ENCODE measurements around the gene LAMA3. TPM values are rescaled to one million over a fixed set of nuclear protein-coding genes. Genes with fewer than 3 reads are reported as not detected.

Gene LAMA3
- total and polyA plus RNA-seq, 2 of the 13 experiments (the other 11 are each of a cell fraction or from before 2014, with no cell fraction given) = 0.45 to 2.2 TPM

DNA sequence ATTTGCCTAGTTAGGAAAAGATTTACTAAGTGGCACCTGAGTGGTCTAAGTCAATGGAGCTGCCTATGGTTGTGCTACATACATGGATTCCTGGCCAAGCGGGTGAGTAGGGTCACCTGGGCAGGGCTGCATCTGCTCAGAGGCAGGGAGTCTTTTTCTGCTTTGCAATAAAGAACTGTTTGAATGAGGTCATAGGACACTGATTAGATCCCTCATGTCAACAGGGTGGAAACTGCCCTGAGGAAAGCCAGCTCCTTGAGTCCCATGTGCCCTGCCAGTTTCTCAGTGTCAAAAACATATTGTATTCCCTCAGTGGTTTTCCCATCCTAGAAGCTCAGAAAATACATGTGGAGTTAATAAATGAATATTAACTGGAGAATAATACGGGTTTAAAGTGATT lies 4.6 kb downstream of the LAMA3 start:
- Histone ChIP-seq H3K4me2 (ENCODE audit: low read depth, low read length) (no peak overlapping the region), H3K4me1 (ENCODE audit: insufficient read depth, low read length) (peaks cover 17% of the 10 kb centered on the region), H3K36me3 (replicated peaks in 1 of 2; ENCODE audit: control insufficient read depth in 1 of 2, insufficient read depth in 2 of 2, low read length in 2 of 2) (no peaks in the 10 kb centered on the region), H4K20me1 (ENCODE audit: insufficient read depth, low read length) (no peaks in the 10 kb centered on the region), H2AFZ (ENCODE audit: low read length) (no peak overlapping the region), H3K4me3 (replicated peaks in 1 of 3; ENCODE audit: insufficient read depth in 1 of 3, low read depth in 2 of 3, low read length in 3 of 3) (no peak overlapping the region), H3K9ac (ENCODE audit: insufficient read depth, low read depth, low read length) (no peak overlapping the region), H3K79me2 (ENCODE audit: insufficient read depth, low read length) (no peaks in the 10 kb centered on the region), H3K9me3 (ENCODE audit: low read length) (no peaks in the 10 kb centered on the region), H3K27me3 (ENCODE audit: control insufficient read depth in 1 of 2, insufficient read depth in 2 of 2, low read length in 2 of 2) (peaks cover 5 to 16% of the 10 kb centered on the region in 2 experiments; a peak in 4 of 5 replicates), H3K27ac (ENCODE audit: extremely low read length, insufficient read depth, low read length) (no peak overlapping the region)
- ATAC-seq = no peak
- no TSS peak for BruUV-seq (replicated peaks)
- no peak for DNase-seq (ENCODE audit: low spot score)
- WGBS (ENCODE audit: low lambda C conversion rate) = 45% methylated on average over 2 of the region's 2 CpGs
- CTCF ChIA-PET (ENCODE audit: low intra/inter-chr PET ratio, low total read pairs) = no interaction called here
- FAIRE-seq = no peak
- intact Hi-C loops (cut with micrococcal nuclease; ENCODE audit: unreplicated experiment) (no loop called here), in situ Hi-C loops (cut with HindIII; ENCODE audit: extremely low pct_ligation_motif_present, low pct_unique_long_range_greater_than_20kb) (no loop called here)
- TF ChIP-seq ZNF253 (CRISPR knock-in tag; IDR thresholded peaks at IDR 0.05; ENCODE audit: borderline replicate concordance) (no peak), DMAP1 (CRISPR knock-in tag; IDR thresholded peaks at IDR 0.05) (no peak), MTF2 (CRISPR knock-in tag; IDR thresholded peaks at IDR 0.05; ENCODE audit: borderline replicate concordance) (no peak), PHF5A (CRISPR knock-in tag; IDR thresholded peaks at IDR 0.05; ENCODE audit: low read depth, unreplicated experiment) (no peak)
- POLR2A ChIA-PET = no interaction called here

DNA sequence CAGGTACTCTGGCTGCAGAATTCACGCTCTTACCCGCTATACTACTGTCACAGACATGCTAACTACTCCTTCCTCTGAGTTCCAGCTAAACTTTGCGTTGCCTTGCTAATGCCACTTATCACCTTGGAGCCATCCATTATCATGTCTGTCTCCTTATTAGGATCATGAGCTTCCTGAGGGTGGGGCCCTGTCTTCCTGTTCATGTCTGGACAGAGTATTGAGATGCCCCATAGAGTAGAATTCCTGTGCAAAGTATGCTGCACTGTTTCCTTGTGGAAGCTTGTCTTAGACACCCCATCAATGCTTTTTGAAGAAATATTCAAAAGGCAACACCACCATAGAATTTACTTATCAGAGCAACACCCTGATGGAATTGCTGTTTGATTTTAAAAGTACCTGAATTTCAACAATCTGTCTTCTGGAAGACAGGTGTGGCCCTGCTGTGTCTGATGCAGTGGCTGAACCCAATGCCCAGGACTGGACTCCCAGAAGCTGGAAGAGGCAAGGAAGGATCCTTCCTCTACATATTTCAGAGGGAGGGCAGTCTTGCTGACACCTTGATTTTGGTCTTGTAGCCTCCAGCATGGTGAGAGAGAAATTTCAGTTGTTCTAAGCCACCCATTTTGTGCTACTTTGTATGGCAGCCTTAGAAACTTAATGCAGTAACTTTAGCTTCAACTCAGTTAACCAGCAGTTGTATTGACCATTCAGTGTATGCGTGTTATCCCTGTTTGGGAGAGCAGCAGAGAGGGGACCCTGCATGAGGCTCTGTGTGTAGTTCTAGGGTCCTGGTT lies 5.6 kb downstream of the LAMA3 start:
- in situ Hi-C loops (cut with HindIII; ENCODE audit: extremely low pct_ligation_motif_present, low pct_unique_long_range_greater_than_20kb) (no loop called here), intact Hi-C loops (cut with micrococcal nuclease; ENCODE audit: unreplicated experiment) (no loop called here)
- Histone ChIP-seq H2AFZ (ENCODE audit: low read length) (no peak overlapping the region), H3K27me3 (ENCODE audit: control insufficient read depth in 1 of 2, insufficient read depth in 2 of 2, low read length in 2 of 2) (peaks cover 0 to 6% of the 10 kb centered on the region in 2 experiments; a peak in 2 of 5 replicates), H4K20me1 (ENCODE audit: insufficient read depth, low read length) (no peaks in the 10 kb centered on the region), H3K9me3 (ENCODE audit: low read length) (no peaks in the 10 kb centered on the region), H3K4me3 (replicated peaks in 1 of 3; ENCODE audit: insufficient read depth in 1 of 3, low read depth in 2 of 3, low read length in 3 of 3) (no peak overlapping the region), H3K36me3 (replicated peaks in 1 of 2; ENCODE audit: control insufficient read depth in 1 of 2, insufficient read depth in 2 of 2, low read length in 2 of 2) (no peaks in the 10 kb centered on the region), H3K79me2 (ENCODE audit: insufficient read depth, low read length) (no peaks in the 10 kb centered on the region), H3K27ac (ENCODE audit: extremely low read length, insufficient read depth, low read length) (no peak overlapping the region), H3K4me2 (ENCODE audit: low read depth, low read length) (no peak overlapping the region), H3K4me1 (ENCODE audit: insufficient read depth, low read length) (peaks cover 12% of the 10 kb centered on the region; the same call in 1 of the 2 replicates), H3K9ac (ENCODE audit: insufficient read depth, low read depth, low read length) (no peak overlapping the region)
- DNase-seq (ENCODE audit: low spot score) (no peak), ATAC-seq (peak; percentile 42; the same call in 1 of the 3 replicates), FAIRE-seq (no peak)
- 63% methylated on average over 3 of the region's 4 CpGs for WGBS (ENCODE audit: low lambda C conversion rate)
- no peak for TF ChIP-seq CHCHD3 (CRISPR knock-in tag; IDR thresholded peaks at IDR 0.05)
- TF ChIP-seq CBX1 (IDR thresholded peaks at IDR 0.05; ENCODE audit: low read depth) = no peak
- no peak for TF ChIP-seq ZNF331 (CRISPR knock-in tag; IDR thresholded peaks at IDR 0.05)
- TF ChIP-seq ZNF460 (CRISPR knock-in tag; IDR thresholded peaks at IDR 0.05; ENCODE audit: borderline replicate concordance) = no peak
- no peak for TF ChIP-seq ZNF207 (IDR thresholded peaks at IDR 0.05; ENCODE audit: borderline replicate concordance)
- no peak for TF ChIP-seq KMT2A (CRISPR knock-in tag; IDR thresholded peaks at IDR 0.05)
- no peak for TF ChIP-seq NCOA1 (CRISPR knock-in tag; IDR thresholded peaks at IDR 0.05)
- TF ChIP-seq, protein P1, sequence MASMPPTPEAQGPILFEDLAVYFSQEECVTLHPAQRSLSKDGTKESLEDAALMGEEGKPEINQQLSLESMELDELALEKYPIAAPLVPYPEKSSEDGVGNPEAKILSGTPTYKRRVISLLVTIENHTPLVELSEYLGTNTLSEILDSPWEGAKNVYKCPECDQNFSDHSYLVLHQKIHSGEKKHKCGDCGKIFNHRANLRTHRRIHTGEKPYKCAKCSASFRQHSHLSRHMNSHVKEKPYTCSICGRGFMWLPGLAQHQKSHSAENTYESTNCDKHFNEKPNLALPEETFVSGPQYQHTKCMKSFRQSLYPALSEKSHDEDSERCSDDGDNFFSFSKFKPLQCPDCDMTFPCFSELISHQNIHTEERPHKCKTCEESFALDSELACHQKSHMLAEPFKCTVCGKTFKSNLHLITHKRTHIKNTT (CRISPR knock-in tag; IDR thresholded peaks at IDR 0.05) = no peak
- no peak for TF ChIP-seq SRSF4 (IDR thresholded peaks at IDR 0.05; ENCODE audit: low read depth, low read length, poor library complexity, severe bottlenecking)
- TF ChIP-seq, protein P2, sequence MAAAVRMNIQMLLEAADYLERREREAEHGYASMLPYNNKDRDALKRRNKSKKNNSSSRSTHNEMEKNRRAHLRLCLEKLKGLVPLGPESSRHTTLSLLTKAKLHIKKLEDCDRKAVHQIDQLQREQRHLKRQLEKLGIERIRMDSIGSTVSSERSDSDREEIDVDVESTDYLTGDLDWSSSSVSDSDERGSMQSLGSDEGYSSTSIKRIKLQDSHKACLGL (CRISPR knock-in tag; IDR thresholded peaks at IDR 0.05) = no peak
- ChIA-PET CTCF (ENCODE audit: low intra/inter-chr PET ratio, low total read pairs) (no interaction called here), POLR2A (no interaction called here)
- no TSS peak for BruUV-seq (replicated peaks)
